LNCaP clone FGC (cell line): Measurements from ENCODE around the gene AK6.
"Not testable (repeated sequence)": the region's sequence is repeated elsewhere in the genome, so short reads cannot be mapped to it uniquely, and the experiment has no call there.

ENCODE experiments used
- DNase-seq: peaks from one replicate; pipeline ENCODE4 v3.0.0-alpha.2; 2011; ENCODE audit warnings: low read depth
- H3K4me3 ChIP-seq: 2 replicates; pipeline ENCODE4 v1.5.1; 2011; ENCODE audit warnings: mild to moderate bottlenecking, low read depth, low read length, control low read depth
- TF ChIP-seq, protein P1 (sequence below): IDR thresholded peaks from 2 replicates; pipeline ENCODE4 v1.5.1; 2012; ENCODE audit warnings: mild to moderate bottlenecking; ENCODE audit not compliant: control insufficient read depth, insufficient read depth; ENCODE audit errors: extremely low read depth

The AK6 gene

DNA sequence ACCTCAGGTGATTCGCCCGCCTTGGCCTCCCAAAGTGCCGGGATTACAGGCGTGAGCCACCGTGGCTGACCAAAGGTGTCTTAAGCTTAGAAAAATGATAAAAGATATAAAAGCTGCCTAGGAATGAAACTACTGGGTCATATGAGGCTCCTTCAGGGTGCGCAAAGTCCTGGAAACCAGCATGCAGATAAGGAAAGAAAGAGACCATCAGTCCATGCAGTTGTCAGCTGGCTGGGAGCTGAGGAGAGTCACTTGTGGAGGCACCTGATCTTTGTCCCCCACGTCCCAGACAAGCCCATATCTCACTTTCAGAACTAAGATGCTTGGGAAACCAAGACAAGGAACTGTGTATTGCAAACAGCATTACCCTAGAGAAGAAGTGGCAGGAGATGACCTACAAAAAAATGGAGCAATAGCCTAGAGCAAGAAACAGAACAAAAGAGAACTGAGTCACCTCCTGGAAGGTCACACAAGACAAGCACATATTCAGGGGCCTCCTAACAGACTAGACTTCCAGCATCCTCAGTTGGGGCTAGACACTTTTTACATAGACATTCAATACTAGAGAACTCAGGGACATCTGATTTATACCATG lies 33.9 kb downstream of the AK6 start:
- DNase-seq = no peak
- TF ChIP-seq, protein P1, sequence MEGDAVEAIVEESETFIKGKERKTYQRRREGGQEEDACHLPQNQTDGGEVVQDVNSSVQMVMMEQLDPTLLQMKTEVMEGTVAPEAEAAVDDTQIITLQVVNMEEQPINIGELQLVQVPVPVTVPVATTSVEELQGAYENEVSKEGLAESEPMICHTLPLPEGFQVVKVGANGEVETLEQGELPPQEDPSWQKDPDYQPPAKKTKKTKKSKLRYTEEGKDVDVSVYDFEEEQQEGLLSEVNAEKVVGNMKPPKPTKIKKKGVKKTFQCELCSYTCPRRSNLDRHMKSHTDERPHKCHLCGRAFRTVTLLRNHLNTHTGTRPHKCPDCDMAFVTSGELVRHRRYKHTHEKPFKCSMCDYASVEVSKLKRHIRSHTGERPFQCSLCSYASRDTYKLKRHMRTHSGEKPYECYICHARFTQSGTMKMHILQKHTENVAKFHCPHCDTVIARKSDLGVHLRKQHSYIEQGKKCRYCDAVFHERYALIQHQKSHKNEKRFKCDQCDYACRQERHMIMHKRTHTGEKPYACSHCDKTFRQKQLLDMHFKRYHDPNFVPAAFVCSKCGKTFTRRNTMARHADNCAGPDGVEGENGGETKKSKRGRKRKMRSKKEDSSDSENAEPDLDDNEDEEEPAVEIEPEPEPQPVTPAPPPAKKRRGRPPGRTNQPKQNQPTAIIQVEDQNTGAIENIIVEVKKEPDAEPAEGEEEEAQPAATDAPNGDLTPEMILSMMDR = no peak
- no peak overlapping the region for H3K4me3 ChIP-seq

DNA sequence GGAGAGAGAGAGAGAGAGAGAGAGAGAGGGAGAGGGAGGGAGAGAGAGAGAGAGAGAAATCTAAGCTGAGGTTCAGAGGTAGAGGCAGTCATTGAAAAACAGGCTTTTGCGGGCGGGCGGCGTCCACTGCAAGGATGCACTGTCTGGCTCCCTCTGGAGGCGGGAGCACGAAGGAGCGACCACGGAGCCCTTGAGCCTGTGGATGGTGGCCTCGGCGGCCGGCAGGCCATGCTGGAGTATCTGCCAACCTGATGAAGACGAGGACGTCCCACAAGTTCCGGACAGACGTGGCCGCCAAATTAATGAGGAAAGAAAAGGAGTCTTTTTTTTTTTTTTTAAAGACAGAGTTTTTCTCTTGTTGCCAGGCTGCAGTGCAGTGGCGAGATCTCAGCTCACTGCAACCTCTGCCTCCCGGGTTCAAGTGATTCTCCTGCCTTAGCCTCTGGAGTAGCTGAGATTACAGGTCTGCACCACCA lies 34.5 kb downstream of the AK6 start:
- TF ChIP-seq, protein P1 = peak; percentile 92
- DNase-seq = peak; percentile 52
- H3K4me3 ChIP-seq = no peak overlapping the region

DNA sequence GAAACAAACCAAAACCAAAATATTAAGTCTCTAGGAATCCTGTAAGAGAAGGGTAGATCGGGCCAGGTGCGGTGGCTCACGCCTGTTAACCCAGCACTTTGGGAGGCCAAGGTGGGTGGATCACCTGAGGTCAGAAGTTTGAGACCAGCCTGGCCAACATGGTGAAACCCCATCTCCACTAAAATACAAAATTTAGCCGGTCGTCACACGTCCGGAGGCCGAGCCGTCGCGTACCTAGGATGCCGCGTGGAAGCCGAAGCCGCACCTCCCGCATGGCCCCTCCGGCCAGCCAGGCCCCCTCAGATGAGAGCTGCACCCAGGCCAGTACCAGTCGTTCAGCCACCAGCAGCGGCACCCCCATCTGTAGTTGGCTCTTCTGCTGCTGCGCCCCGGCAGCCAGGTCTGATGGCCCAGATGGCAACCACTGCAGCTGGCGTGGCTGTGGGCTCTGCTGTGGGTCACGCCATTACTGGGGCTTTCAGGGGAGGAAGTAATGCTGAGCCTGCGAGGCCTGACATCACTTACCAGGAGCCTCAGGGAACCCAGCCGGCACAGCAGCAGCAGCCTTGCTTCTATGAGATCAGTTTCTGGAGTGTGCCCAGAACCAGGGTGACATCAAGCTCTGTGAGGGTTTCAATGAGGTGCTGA lies 35.5 kb downstream of the AK6 start:
- DNase-seq, H3K4me3 ChIP-seq: not testable (repeated sequence)

DNA sequence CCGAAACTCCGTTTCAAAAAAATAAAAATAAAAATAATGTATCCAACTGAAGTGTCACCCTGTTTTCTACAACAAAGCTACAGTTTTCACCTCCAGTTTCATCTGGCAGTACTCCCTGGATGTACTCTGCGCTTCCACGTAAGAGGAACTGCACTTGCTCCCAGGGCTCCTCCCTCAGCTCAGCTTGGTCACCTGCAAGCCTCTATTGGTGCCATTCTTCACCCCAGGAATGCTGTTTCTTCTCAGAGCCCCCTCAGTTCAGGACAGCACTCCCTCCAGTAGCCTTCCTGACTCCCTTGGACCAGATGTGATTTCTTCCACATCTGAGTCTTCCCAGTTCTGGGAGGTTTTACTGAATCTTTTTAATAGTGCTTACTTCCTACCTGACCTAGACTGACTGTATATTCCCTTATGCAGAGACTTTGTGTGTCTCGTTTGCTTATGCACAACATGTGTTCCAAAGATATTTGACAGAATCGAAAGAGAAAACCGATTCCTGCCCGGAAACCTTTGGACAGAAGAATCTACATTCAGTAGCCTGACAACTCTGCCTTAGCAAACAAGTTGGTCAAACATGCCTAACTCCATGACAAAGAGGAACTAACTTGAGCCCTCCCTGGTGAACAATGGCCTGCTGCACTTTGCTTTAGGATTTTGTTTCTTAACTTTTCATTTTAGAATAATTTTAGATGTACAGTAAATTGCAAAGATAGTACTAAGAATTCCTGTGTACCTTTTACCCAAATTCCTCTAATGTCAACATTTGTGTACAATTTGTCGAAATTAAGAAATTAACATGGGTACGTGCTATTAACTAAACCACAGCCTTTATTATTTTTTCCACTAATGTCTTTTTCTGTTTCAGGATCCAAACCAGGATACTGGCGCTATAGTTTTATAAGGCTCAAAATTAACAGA lies 37.5 kb downstream of the AK6 start:
- peak; percentile 25 for DNase-seq
- peak overlapping the region; percentile 86 for H3K4me3 ChIP-seq
- TF ChIP-seq, protein P1 = no peak

DNA sequence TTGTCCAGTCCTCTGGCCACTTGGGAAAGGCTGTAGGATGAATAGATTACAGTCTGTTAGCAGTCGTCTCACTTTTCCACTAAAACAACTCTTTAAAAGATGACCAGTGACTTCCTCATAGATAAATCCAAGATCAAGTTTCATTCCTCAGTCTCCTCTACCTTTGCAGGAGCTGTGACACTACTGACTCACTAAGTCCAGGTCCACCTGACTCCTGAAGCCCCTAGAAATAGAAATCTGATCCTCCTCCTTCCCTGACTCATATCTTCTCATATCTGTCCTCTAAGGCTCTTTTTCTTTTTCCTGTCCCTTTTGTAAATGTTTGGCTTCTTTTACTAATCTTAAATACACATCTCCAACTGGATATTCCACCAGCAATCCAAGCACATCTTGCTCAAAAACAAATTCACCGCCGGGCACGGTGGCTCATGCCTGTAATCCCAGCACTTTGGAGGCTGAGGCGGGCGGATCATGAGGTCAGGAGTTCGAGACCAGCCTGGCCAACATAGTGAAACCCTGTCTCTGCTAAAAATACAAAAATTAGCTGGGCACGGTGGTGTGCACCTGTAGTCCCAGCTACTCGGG lies 39.3 kb downstream of the AK6 start:
- no peak overlapping the region for H3K4me3 ChIP-seq
- TF ChIP-seq, protein P1 = no peak
- DNase-seq = peak; percentile 11

DNA sequence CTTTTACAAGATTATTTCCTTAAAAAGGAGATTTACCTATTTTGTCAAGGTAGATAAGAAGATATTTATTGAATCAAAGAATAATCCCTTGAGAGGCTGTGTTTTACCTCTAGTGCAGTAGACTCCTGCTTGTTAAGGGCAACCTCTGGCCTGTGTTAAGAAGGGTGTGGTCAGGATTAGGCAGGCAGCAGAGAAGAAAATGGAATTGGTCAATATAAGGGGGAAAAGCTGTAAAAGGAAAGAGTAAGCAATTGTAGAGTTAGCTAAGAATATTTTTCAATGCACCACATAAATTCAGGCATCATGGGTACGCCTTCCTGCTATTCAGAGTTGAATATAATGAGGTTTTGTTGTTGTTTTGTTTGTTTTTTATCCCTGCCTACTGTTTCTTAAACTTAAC lies 43.0 kb downstream of the AK6 start:
- H3K4me3 ChIP-seq = no peak overlapping the region
- DNase-seq = no peak
- TF ChIP-seq, protein P1 = no peak

DNA sequence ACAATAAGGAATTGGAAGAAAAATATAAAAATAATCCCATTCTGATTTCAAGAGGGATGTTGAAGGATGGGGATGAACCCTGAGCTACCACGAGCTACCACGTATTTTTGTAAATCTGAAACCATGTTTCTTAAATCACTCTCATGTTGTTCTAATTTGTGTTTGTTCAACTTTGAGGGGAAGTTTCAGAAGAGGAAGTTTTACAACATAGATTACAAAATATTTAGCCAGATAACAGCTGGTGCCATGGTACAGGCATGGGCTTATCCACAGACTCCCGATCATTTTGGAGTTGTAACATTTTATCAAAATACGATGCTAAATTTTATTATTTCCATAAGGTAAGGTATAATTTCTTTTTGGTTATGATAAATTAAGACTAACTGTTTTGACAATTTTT lies 51.9 kb downstream of the AK6 start:
- no peak for DNase-seq
- H3K4me3 ChIP-seq = no peak overlapping the region
- TF ChIP-seq, protein P1 = no peak
